GM18873 (cell line): ENCODE measurements around the gene PITPNC1.
"Not testable (repeated sequence)": the region's sequence is repeated elsewhere in the genome, so short reads cannot be mapped to it uniquely, and the experiment has no call there.

Source experiments
- ATAC-seq: cut with Tn5 transposase; IDR thresholded peaks from one replicate; pipeline ENCODE4 v1.9.1; 2021; ENCODE audit warnings: mild to moderate bottlenecking, moderate library complexity, moderate number of reproducible peaks; ENCODE audit not compliant: unreplicated experiment, low FRiP score

PITPNC1 gene

DNA sequence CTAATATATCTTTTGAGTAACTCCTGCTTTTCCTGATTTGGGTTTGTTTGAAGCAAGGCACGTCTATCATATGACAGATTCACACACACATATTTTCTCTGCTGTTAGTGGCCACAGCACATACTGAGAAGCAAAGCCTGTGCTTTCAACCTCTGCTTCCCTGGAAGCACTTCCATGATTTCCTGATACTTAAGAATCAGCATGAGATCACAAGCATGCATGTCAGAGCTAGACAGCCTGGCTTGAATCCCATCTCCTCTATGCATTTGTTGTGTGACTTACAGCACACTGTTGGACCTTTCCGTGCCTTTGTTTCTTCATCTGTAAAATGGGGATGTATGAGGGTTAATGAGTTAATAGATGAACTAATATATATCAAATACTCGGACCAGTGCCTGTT lies 189.6 kb downstream of the PITPNC1 start:
- ATAC-seq, result no peak

GRCh38 chr17:67569015-67569451 lies 192.0 kb downstream of the PITPNC1 start:
- ATAC-seq, result no peak

- ATAC-seq, result no peak
Measured at GRCh38 chr17:67569873-67570272, 192.8 kb downstream of the PITPNC1 start.

DNA sequence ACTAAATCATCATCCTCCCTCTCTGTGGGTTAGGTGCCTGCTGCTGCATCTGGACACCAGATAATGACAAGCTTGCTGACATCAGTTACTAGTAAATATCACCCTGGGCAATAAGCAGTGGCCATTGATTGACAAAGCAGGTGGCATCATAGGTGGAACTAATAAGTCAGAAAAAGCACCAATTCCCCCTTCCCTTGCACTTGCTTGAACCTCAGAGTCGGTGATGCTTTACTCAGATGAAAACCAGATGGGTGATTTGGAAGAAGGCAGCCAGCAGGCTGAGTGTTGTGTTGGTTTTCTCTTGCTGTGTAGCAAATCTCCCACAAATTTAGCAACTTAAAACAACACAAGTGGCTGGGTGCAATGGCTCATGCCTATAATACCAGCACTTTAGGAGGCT lies 193.7 kb downstream of the PITPNC1 start:
- ATAC-seq, result no peak

GRCh38 chr17:67571478-67571877 lies 194.4 kb downstream of the PITPNC1 start:
- ATAC-seq, result no peak

GRCh38 chr17:67573987-67574657 lies 197.0 kb downstream of the PITPNC1 start:
- ATAC-seq, result no peak

GRCh38 chr17:67574658-67575293 lies 197.7 kb downstream of the PITPNC1 start:
- ATAC-seq, result no peak

- ATAC-seq, result no peak
Measured at GRCh38 chr17:67575325-67575724, 198.2 kb downstream of the PITPNC1 start.

GRCh38 chr17:67576471-67577115 lies 199.5 kb downstream of the PITPNC1 start:
- ATAC-seq, result no peak

DNA sequence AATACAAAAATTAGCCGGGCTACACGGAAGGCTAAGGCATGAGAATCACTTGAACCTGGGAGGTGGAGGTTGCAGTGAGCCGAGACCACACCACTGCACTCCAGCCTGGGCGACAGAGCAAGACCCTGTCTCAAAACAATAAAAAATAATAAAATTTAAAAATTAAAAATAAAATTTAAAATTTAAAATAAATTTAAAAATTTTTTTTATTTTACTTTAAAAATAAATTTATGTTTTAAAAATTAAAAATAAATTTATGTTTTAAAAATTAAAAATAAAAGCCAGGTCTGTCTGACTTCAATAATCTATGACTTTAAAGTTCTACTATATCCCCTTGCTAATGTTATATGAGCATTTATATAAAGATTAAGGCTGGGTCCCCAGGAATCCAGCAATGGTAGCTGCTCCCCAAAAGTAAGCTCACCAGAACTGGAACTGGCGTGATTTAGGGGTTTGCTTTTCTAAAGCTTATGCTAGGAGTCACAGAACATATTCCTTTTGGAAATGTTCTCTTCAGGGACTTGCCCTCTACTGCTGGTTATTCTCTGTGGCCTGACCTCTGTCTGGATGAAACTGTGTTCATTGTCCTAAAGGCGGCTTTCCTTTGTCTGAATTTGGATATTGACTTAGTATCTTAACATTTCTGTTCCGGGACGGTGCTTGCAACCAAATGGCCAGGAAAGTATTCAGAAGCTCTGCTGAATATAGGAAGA lies 200.5 kb downstream of the PITPNC1 start:
- no peak for ATAC-seq

DNA sequence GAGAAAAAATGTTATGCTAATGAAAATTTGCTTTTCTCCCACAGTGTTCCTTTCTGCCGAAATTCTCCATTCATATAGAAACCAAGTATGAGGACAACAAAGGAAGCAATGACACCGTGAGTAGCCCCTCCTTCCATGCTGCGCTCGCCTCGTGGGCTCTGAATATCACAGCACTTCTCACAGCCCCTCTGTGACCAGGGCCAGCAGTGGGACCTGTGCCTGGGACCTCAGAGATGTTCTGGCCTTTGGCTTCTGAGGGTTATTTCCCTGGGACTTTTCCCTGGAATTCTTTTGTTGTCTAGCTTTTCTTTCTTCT lies 201.0 kb downstream of the PITPNC1 start:
- no peak for ATAC-seq

- not testable (repeated sequence) for ATAC-seq
Measured at GRCh38 chr17:67578679-67579405, 201.8 kb downstream of the PITPNC1 start.

DNA sequence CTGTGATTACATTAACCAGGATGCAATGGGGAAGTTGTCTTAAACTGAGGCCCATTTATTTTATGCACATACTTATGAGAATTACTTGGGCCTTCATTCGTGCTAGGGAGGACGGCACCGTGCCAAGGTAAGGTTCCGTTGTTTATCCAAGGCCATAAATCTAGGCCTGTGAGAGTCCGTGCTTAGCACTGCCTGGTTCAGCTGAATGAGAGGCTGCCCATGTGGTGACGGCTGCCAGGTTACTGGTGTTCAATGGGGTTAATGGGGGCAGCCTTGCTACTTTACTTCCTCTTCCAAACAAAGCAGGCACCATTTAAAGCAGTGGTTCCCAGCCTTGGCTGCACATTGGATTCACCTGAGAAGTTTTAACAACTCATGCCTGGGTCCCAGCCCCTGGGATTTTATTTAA lies 205.6 kb downstream of the PITPNC1 start:
- no peak for ATAC-seq

GRCh38 chr17:67585077-67585602 lies 208.1 kb downstream of the PITPNC1 start:
- ATAC-seq, result no peak

DNA sequence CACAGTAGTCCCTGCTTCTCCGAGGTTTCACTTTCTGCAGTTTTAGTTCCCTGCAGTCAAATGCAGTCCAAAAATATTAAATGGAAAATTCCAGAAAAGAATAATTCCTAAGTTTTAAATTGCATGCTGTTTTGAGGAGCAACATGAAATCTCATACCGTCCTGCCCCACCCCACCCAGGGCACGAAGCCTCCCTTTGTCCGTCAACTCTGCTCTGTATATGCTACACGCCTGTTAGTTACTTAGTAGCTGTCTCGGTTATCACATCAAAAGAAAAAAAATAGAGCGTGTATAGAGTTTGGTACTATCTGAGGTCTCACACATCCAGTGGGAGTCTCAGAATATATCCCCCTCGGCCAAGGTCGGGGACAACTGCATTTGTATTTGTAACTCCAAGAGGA lies 211.2 kb downstream of the PITPNC1 start:
- no peak for ATAC-seq

GRCh38 chr17:67594115-67594880 lies 217.2 kb downstream of the PITPNC1 start:
- no peak for ATAC-seq

- no peak for ATAC-seq
Measured at GRCh38 chr17:67600408-67600807, 223.3 kb downstream of the PITPNC1 start.

GRCh38 chr17:67601897-67602296 lies 224.8 kb downstream of the PITPNC1 start:
- no peak for ATAC-seq

DNA sequence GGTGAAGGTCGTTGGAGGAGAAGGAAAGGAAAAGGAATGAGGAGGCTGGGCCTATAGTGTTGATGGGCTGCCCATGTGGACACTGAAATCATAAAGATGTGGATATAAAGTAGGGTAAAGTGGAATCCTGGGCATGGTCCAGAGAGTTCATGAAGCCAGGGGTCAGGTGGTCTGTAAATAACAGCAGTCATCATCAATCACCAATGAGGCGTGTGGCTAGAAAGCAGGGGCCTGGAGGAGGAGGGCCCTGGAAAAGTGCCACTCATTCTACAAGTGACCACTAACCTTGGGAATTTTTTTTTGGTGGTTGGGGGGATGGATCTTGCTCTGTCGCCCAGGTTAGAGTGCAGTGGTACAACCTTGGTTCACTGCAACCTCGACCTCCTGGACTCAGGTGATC lies 225.4 kb downstream of the PITPNC1 start:
- ATAC-seq, result no peak

- no peak for ATAC-seq
Measured at GRCh38 chr17:67602974-67603373, 225.9 kb downstream of the PITPNC1 start.
